Right lobe of liver (tissue), 6 donors: ENCODE measurements around the gene ADGRL3. TPM values are rescaled to one million over a fixed set of nuclear protein-coding genes. Genes with fewer than 3 reads are reported as not detected.

Experiments
- ATAC-seq, 4 donors: fragments of 200-7000 bp; cut with Tn5 transposase; one replicate each; pipeline ENCODE4 v1.9.1; 2020; ENCODE audit warnings: mild to moderate bottlenecking in 4 of 4, moderate library complexity in 4 of 4
- DNase-seq, 3 donors: peaks; one replicate each; pipeline ENCODE4 v3.0.0-alpha.2; 2020
- H3K27ac ChIP-seq, 3 donors: fragments of 200-600 bp; one replicate each; pipeline ENCODE4 v1.8.0; 2022
- H3K27me3 ChIP-seq, 2 donors: fragments of 200-600 bp; one replicate each; pipeline ENCODE4 v1.8.0; 2022
- H3K36me3 ChIP-seq, 4 donors: fragments of 200-600 bp; sonication (generic) in 1 of 4; one replicate each; pipeline versions ENCODE4 v1.5.1 to v1.8.0; 2017 to 2022; ENCODE audit warnings: control low read depth in 1 of 4
- H3K4me1 ChIP-seq, 4 donors: fragments of 200-600 bp; sonication (generic) in 1 of 4; one replicate each; pipeline versions ENCODE4 v1.5.1 to v1.8.0; 2017 to 2022; ENCODE audit warnings: control low read depth in 1 of 4
- H3K4me3 ChIP-seq, 3 donors: fragments of 200-600 bp; one replicate each; pipeline ENCODE4 v1.8.0; 2022
- H3K9me3 ChIP-seq, 4 donors: fragments of 200-600 bp; sonication (generic) in 1 of 4; one replicate each; pipeline versions ENCODE4 v1.5.1 to v1.8.0; 2017 to 2022; ENCODE audit warnings: control low read depth in 1 of 4
- CTCF ChIP-seq, 4 donors: fragments of 200-600 bp in 3 of 4; fragments of 450-650 bp in 1 of 4; IDR thresholded peaks; one replicate each; pipeline versions ENCODE4 v1.5.1 to v1.8.0; 2016 to 2022; ENCODE audit warnings: antibody characterized with exemption in 4 of 4, mild to moderate bottlenecking in 2 of 4
- POLR2A ChIP-seq: fragments of 450-650 bp; IDR thresholded peaks from one replicate; pipeline ENCODE4 v1.6.1; 2017; ENCODE audit warnings: antibody characterized with exemption, mild to moderate bottlenecking
- WGBS: methylation state at CpG from one replicate; pipeline ENCODE4 v1.1.6; 2018; ENCODE audit warnings: low coverage, low lambda C conversion rate; ENCODE audit not compliant: insufficient coverage; ENCODE audit errors: missing lambda C conversion rate; 5-methylcytosine and 5-hydroxymethylcytosine counted together
- intact Hi-C, 2 donors: fragments of 100-400 bp; cut with DNase I; formaldehyde crosslinking; loops; one replicate each; pipeline versions ENCODE4 v1.11.2 to v1.14.1; 2022
- total RNA-seq, 6 experiments: library from RNA; depleted of rRNA in 2 of 6; stranded (reverse); fragments of >200 nt in 2 of 6; fragmentation: NEBNext Ultra II Directional in 3 of 6; extraction: Animal tissue kit (Norgen Biotek cat#: 25700) in 3 of 6; gene quantifications; one replicate each; pipeline versions ENCODE4 v1.1.0 to v1.2.4, GENCODE V29; 2016 to 2023
- donor health status: DM: no; HTN: yes; CAD: no.
- donor health status: DM: no; HTN: no; CAD: no.
- donor health status: DM: no; HTN: no; CAD: no.
- donor health status: DM: no; HTN: yes; CAD: no.
- donor health status: DM: no; HTN: yes; CAD: no.

Gene ADGRL3
- total RNA-seq, 6 experiments from 2014 or later, result 0.06 to 1.1 (median 0.35) TPM

- Histone ChIP-seq H3K27ac (no peak overlapping the region), H3K27me3 (no peaks in the 10 kb centered on the region), H3K4me1 (no peaks in the 10 kb centered on the region), H3K9me3 (no peaks in the 10 kb centered on the region), H3K4me3 (no peak overlapping the region), H3K36me3 (no peaks in the 10 kb centered on the region)
- ATAC-seq (no peak), DNase-seq (no peak)
- TF ChIP-seq CTCF (IDR thresholded peaks at IDR 0.05), result no peak
- no peak for TF ChIP-seq POLR2A
- intact Hi-C loops, result no loop called here
- 53% methylated on average over 1 of the region's 1 CpG for WGBS
Observed at GRCh38 chr4:61411241-61411640, 211.1 kb downstream of the ADGRL3 start.

GRCh38 chr4:61425315-61425714 is 225.2 kb downstream of the ADGRL3 start:
- ATAC-seq (no peak), DNase-seq (no peak)
- intact Hi-C loops, result no loop called here
- Histone ChIP-seq H3K4me3 (no peak overlapping the region), H3K36me3 (no peaks in the 10 kb centered on the region), H3K27me3 (no peaks in the 10 kb centered on the region), H3K4me1 (no peaks in the 10 kb centered on the region), H3K27ac (no peak overlapping the region), H3K9me3 (no peaks in the 10 kb centered on the region)
- TF ChIP-seq POLR2A, result no peak
- TF ChIP-seq CTCF (IDR thresholded peaks at IDR 0.05), result no peak
- 88% methylated on average over 1 of the region's 4 CpGs for WGBS

GRCh38 chr4:61426229-61426628 is 226.1 kb downstream of the ADGRL3 start:
- Histone ChIP-seq H3K4me3 (no peak overlapping the region), H3K36me3 (no peaks in the 10 kb centered on the region), H3K9me3 (no peaks in the 10 kb centered on the region), H3K27ac (no peak overlapping the region), H3K27me3 (no peaks in the 10 kb centered on the region), H3K4me1 (no peaks in the 10 kb centered on the region)
- WGBS, result no CpG with 5 or more reads among the region's 5 CpGs
- ATAC-seq (no peak), DNase-seq (no peak)
- no peak for TF ChIP-seq CTCF (IDR thresholded peaks at IDR 0.05)
- TF ChIP-seq POLR2A, result no peak
- intact Hi-C loops, result no loop called here

DNA sequence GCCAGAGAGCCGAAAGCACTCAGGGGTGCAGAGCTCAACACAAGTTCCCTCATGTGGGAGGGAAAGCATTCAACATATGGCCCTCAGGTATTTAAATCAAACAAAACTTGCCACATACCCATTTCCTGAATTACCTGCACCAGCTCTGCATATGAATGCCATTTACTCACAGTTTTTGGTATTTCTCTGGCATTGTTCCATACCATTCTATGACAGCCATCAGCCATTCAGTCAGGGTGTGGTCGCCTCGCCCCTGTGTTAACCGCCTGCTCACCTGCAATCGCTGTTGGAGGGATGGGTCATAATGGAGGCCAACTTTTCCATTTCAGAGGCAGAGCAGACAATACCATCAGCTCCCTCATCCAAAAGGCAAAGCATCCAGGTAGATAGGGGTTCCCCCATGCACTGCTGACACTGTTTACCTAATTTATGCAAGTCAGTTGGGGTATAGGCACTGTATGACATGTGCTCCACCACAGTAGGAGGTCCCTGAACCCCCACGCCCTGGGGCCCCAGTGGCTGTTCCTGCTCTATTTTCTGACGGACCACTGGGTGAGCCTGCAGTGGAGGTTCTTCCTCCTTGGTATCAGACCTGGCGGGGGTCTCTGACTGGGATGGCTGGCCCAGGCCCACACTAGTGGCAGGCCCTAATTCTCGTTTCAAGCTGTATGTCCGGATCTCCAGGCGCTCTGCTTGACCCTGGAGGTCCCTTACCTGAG is 227.1 kb downstream of the ADGRL3 start:
- Histone ChIP-seq H3K27me3 (no peaks in the 10 kb centered on the region), H3K36me3 (no peaks in the 10 kb centered on the region), H3K9me3 (no peaks in the 10 kb centered on the region), H3K4me1 (no peaks in the 10 kb centered on the region), H3K27ac (no peak overlapping the region), H3K4me3 (no peak overlapping the region)
- intact Hi-C loops, result no loop called here
- peak in 1 of 4 donors; percentile 10 for ATAC-seq
- no peak for TF ChIP-seq CTCF (IDR thresholded peaks at IDR 0.05)
- TF ChIP-seq POLR2A, result no peak
- DNase-seq, result no peak
- 63% methylated on average over 7 of the region's 11 CpGs for WGBS
